WERI-Rb-1 (cell line): ENCODE results near the gene DFFB.
A peak's percentile ranks its signal among the peaks of the same experiment; 100 is the strongest.

Experiments
- DNase-seq: peaks from one replicate; pipeline ENCODE4 v3.0.0-alpha.2; 2020
- H3K27ac ChIP-seq: fragments of 250-450 bp; sonication (Bioruptor Pico); 2 replicates; pipeline ENCODE4 v1.5.1; 2020; ENCODE audit warnings: mild to moderate bottlenecking, moderate library complexity
- H3K27me3 ChIP-seq: fragments of 250-450 bp; sonication (Bioruptor Pico); 2 replicates; pipeline ENCODE4 v1.5.1; 2021; ENCODE audit warnings: mild to moderate bottlenecking, low read depth, moderate library complexity; ENCODE audit not compliant: insufficient read depth, severe bottlenecking
- H3K36me3 ChIP-seq: fragments of 250-450 bp; sonication (Bioruptor Pico); 2 replicates; pipeline ENCODE4 v1.5.1; 2020; ENCODE audit warnings: mild to moderate bottlenecking, moderate library complexity
- H3K4me3 ChIP-seq: 2 replicates; pipeline ENCODE4 v1.5.1; 2011; ENCODE audit warnings: low read depth, mild to moderate bottlenecking, control low read depth, low read length
- H3K9me3 ChIP-seq: fragments of 250-450 bp; sonication (Bioruptor Pico); 2 replicates; pipeline ENCODE4 v1.5.1; 2021; ENCODE audit warnings: mild to moderate bottlenecking, moderate library complexity; ENCODE audit not compliant: severe bottlenecking
- TF ChIP-seq, protein P1 (sequence below): IDR thresholded peaks from 2 replicates; pipeline ENCODE4 v1.5.1; 2011; ENCODE audit warnings: low read depth, mild to moderate bottlenecking, control low read depth, inconsistent platforms, low read length

The DFFB gene

GRCh38 chr1:3905266-3905952, 48.1 kb downstream of the DFFB start:
- no peak for DNase-seq
- Histone ChIP-seq H3K36me3 (no peaks in the 10 kb centered on the region), H3K27me3 (no peaks in the 10 kb centered on the region), H3K9me3 (no peaks in the 10 kb centered on the region), H3K27ac (no peak overlapping the region), H3K4me3 (no peak overlapping the region)
- TF ChIP-seq, protein P1, sequence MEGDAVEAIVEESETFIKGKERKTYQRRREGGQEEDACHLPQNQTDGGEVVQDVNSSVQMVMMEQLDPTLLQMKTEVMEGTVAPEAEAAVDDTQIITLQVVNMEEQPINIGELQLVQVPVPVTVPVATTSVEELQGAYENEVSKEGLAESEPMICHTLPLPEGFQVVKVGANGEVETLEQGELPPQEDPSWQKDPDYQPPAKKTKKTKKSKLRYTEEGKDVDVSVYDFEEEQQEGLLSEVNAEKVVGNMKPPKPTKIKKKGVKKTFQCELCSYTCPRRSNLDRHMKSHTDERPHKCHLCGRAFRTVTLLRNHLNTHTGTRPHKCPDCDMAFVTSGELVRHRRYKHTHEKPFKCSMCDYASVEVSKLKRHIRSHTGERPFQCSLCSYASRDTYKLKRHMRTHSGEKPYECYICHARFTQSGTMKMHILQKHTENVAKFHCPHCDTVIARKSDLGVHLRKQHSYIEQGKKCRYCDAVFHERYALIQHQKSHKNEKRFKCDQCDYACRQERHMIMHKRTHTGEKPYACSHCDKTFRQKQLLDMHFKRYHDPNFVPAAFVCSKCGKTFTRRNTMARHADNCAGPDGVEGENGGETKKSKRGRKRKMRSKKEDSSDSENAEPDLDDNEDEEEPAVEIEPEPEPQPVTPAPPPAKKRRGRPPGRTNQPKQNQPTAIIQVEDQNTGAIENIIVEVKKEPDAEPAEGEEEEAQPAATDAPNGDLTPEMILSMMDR: no peak

GRCh38 chr1:3905953-3906671, 48.8 kb downstream of the DFFB start:
- H3K4me3 ChIP-seq: no peak overlapping the region
- no peak overlapping the region for H3K27ac ChIP-seq
- no peak for DNase-seq
- H3K9me3 ChIP-seq: no peaks in the 10 kb centered on the region
- no peaks in the 10 kb centered on the region for H3K36me3 ChIP-seq
- no peaks in the 10 kb centered on the region for H3K27me3 ChIP-seq
- TF ChIP-seq, protein P1: no peak

GRCh38 chr1:3906672-3907020, 49.4 kb downstream of the DFFB start:
- Histone ChIP-seq H3K4me3 (no peak overlapping the region), H3K27ac (no peak overlapping the region), H3K27me3 (no peaks in the 10 kb centered on the region), H3K36me3 (no peaks in the 10 kb centered on the region), H3K9me3 (no peaks in the 10 kb centered on the region)
- TF ChIP-seq, protein P1: no peak
- DNase-seq: no peak

GRCh38 chr1:3907031-3907534, 49.8 kb downstream of the DFFB start:
- Histone ChIP-seq H3K27me3 (no peaks in the 10 kb centered on the region), H3K4me3 (no peak overlapping the region), H3K36me3 (no peaks in the 10 kb centered on the region), H3K27ac (no peak overlapping the region), H3K9me3 (no peaks in the 10 kb centered on the region)
- peak; percentile 85 for DNase-seq
- TF ChIP-seq, protein P1: peak; percentile 67

GRCh38 chr1:3907621-3908165, 50.4 kb downstream of the DFFB start:
- no peaks in the 10 kb centered on the region for H3K9me3 ChIP-seq
- no peak for DNase-seq
- H3K36me3 ChIP-seq: no peaks in the 10 kb centered on the region
- H3K4me3 ChIP-seq: no peak overlapping the region
- TF ChIP-seq, protein P1: no peak
- H3K27me3 ChIP-seq: no peaks in the 10 kb centered on the region
- no peak overlapping the region for H3K27ac ChIP-seq
